Activated CD4-positive, alpha-beta T cell treated with anti-CD3 and anti-CD28 coated beads for 36 hours (primary cell): ENCODE data around the gene ADGRF5. TPM values are rescaled to one million over a fixed set of nuclear protein-coding genes. Genes with fewer than 3 reads are reported as not detected.

Experiments
- ATAC-seq: fragments of 200-7000 bp; cut with Tn5 transposase; one replicate; pipeline ENCODE4 v1.10.0; 2021; ENCODE audit warnings: mild to moderate bottlenecking, moderate library complexity
- CTCF ChIA-PET: fragments of 350-600 bp; sonication (Branson Sonifier 250); formaldehyde crosslinking; loops from one replicate; lab custom pipeline; 2021; ENCODE audit warnings: antibody characterized with exemption; lab: Charles Lee
- POLR2A ChIA-PET: fragments of 350-600 bp; sonication (Branson Sonifier 250); formaldehyde crosslinking; loops from one replicate; lab custom pipeline; 2021; ENCODE audit warnings: antibody characterized with exemption, inconsistent platforms; lab: Charles Lee
- DNase-seq: peaks from one replicate; pipeline ENCODE4 v3.0.0-alpha.2; 2020
- H3K27ac Mint-ChIP-seq: one replicate; pipeline ENCODE4 v1.8.0; 2021; ENCODE audit warnings: mixed read lengths
- H3K27me3 Mint-ChIP-seq: one replicate; pipeline ENCODE4 v1.8.0; 2021; ENCODE audit warnings: mixed read lengths
- H3K36me3 Mint-ChIP-seq: one replicate; pipeline ENCODE4 v1.8.0; 2021; ENCODE audit warnings: low read depth, mixed read lengths
- H3K4me1 Mint-ChIP-seq: one replicate; pipeline ENCODE4 v1.8.0; 2021; ENCODE audit warnings: mixed read lengths
- H3K4me3 Mint-ChIP-seq: one replicate; pipeline ENCODE4 v1.8.0; 2021; ENCODE audit warnings: mild to moderate bottlenecking, moderate library complexity, mixed read lengths
- H3K9me3 Mint-ChIP-seq: one replicate; pipeline ENCODE4 v1.8.0; 2021; ENCODE audit warnings: low read depth, mixed read lengths
- intact Hi-C, 2 experiments: fragments of 100-400 bp; cut with DNase I in 1 of 2; cut with micrococcal nuclease in 1 of 2; formaldehyde crosslinking; loops; one replicate each; pipeline versions ENCODE4 v1.14.2 to v1.15.1; 2022 to 2024; cut with DNase I, micrococcal nuclease
- total RNA-seq, 2 experiments: library from RNA; stranded (reverse); gene quantifications; one replicate each; pipeline ENCODE4 v1.2.3, GENCODE V29; 2021

Gene ADGRF5
- total RNA-seq, 2 experiments from 2014 or later, result not detected

DNA sequence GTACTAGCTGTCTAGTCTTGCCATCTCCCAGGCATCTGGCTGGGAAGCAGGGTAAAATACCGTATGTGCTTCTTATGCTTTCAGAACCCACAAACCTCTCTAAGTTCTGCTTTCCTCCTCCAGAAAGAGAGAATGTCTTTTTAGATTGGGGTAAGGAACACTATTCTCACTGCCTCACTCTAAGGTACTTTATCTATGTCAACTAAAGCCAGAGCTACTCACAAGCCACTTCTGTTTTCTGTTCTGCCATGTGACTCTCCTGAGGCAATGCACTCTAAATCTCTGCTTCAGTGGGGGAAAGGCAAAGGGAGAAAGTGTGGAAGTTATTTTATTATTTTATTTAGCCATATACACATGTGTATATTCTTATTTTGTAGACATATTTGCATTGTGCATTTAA, 112.9 kb downstream of the ADGRF5 start:
- ATAC-seq (no peak), DNase-seq (no peak)
- Mint-ChIP-seq H3K4me3 (no peak overlapping the region), H3K27me3 (peaks cover 34% of the 10 kb centered on the region), H3K4me1 (no peaks in the 10 kb centered on the region), H3K36me3 (no peaks in the 10 kb centered on the region), H3K9me3 (no peaks in the 10 kb centered on the region), H3K27ac (no peak overlapping the region)
- ChIA-PET CTCF (no interaction called here), POLR2A (no interaction called here)
- intact Hi-C loops, result no loop called here

Other genes starting within 250 kb of the ADGRF5 start
- not detected for gene TDRD6, start 234.1 kb downstream of the ADGRF5 start, total RNA-seq
- gene PLA2G7, start 186.6 kb downstream of the ADGRF5 start, total RNA-seq, result not detected
- not detected for gene ANKRD66, start 175.0 kb downstream of the ADGRF5 start, total RNA-seq
- not detected for gene MEP1A, start 128.5 kb downstream of the ADGRF5 start, total RNA-seq
- not detected for gene ADGRF1, start 120.4 kb upstream of the ADGRF5 start, total RNA-seq